Measurements from ENCODE around the gene BHMT2.

The BHMT2 gene

GRCh38 chr5:79077680-79078365 is 8.3 kb downstream of the BHMT2 start:
- DNase-seq (ENCODE audit: extremely low read depth, low read depth), result no peak
- H3K4me3 ChIP-seq (replicated peaks; ENCODE audit: low read depth, low read length), result no peak overlapping the region
- no peak for TF ChIP-seq CTCF (IDR thresholded peaks at IDR 0.05; ENCODE audit: low read depth, low read length, missing control alignments)

GRCh38 chr5:79080804-79081203 is 11.2 kb downstream of the BHMT2 start:
- H3K4me3 ChIP-seq (replicated peaks; ENCODE audit: low read depth, low read length), result no peak overlapping the region
- no peak for DNase-seq (ENCODE audit: extremely low read depth, low read depth)
- TF ChIP-seq CTCF (IDR thresholded peaks at IDR 0.05; ENCODE audit: low read depth, low read length, missing control alignments), result no peak

GRCh38 chr5:79081779-79082178 is 12.2 kb downstream of the BHMT2 start:
- no peak for DNase-seq (ENCODE audit: extremely low read depth, low read depth)
- TF ChIP-seq CTCF (IDR thresholded peaks at IDR 0.05; ENCODE audit: low read depth, low read length, missing control alignments), result no peak
- H3K4me3 ChIP-seq (replicated peaks; ENCODE audit: low read depth, low read length), result no peak overlapping the region

GRCh38 chr5:79086116-79086515 is 16.5 kb downstream of the BHMT2 start:
- TF ChIP-seq CTCF (IDR thresholded peaks at IDR 0.05; ENCODE audit: low read depth, low read length, missing control alignments), result no peak
- no peak for DNase-seq (ENCODE audit: extremely low read depth, low read depth)
- no peak overlapping the region for H3K4me3 ChIP-seq (replicated peaks; ENCODE audit: low read depth, low read length)

GRCh38 chr5:79088507-79088906 is 18.9 kb downstream of the BHMT2 start:
- DNase-seq (ENCODE audit: extremely low read depth, low read depth), result no peak
- no peak for TF ChIP-seq CTCF (IDR thresholded peaks at IDR 0.05; ENCODE audit: low read depth, low read length, missing control alignments)
- no peak overlapping the region for H3K4me3 ChIP-seq (replicated peaks; ENCODE audit: low read depth, low read length)

- DNase-seq (ENCODE audit: extremely low read depth, low read depth), result no peak
- no peak overlapping the region for H3K4me3 ChIP-seq (replicated peaks; ENCODE audit: low read depth, low read length)
- no peak for TF ChIP-seq CTCF (IDR thresholded peaks at IDR 0.05; ENCODE audit: low read depth, low read length, missing control alignments)
These were observed 21.5 kb downstream of the BHMT2 start for GRCh38 chr5:79091064-79091463.

GRCh38 chr5:79093762-79094161 is 24.2 kb downstream of the BHMT2 start:
- no peak for TF ChIP-seq CTCF (IDR thresholded peaks at IDR 0.05; ENCODE audit: low read depth, low read length, missing control alignments)
- DNase-seq (ENCODE audit: extremely low read depth, low read depth), result no peak
- H3K4me3 ChIP-seq (replicated peaks; ENCODE audit: low read depth, low read length), result no peak overlapping the region

All from HFF-Myc (cell line).